HG02870 (cell line): ENCODE data around the gene COL5A1.

ENCODE experiments used
- ATAC-seq: cut with Tn5 transposase; IDR thresholded peaks from one replicate; pipeline ENCODE4 v1.9.1; 2021; ENCODE audit warnings: mild to moderate bottlenecking, moderate library complexity; ENCODE audit not compliant: unreplicated experiment

COL5A1 gene

GRCh38 chr9:134737842-134738580 lies 96.4 kb downstream of the COL5A1 start:
- ATAC-seq = no peak

- no peak for ATAC-seq
These were observed 97.5 kb downstream of the COL5A1 start for GRCh38 chr9:134738869-134739659.

DNA sequence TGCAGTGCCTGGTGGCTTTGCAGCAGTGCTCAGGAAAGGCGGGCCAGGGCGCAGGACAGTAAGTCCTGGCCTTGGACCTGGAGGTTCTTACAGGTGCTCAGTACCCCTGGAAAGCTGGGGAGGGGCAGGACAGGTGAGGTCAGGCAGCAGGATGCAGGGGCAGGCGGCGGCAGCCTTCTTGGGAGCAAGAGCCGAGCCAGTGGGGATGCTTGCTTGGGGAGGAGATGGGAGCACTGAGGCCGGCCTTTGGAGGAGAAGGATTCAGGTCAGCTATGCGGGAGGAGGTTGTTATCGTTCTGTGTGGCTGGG lies 98.0 kb downstream of the COL5A1 start:
- ATAC-seq = no peak

- ATAC-seq = no peak
These were observed 98.5 kb downstream of the COL5A1 start for GRCh38 chr9:134740071-134740470.

GRCh38 chr9:134741846-134742245 lies 100.2 kb downstream of the COL5A1 start:
- no peak for ATAC-seq

DNA sequence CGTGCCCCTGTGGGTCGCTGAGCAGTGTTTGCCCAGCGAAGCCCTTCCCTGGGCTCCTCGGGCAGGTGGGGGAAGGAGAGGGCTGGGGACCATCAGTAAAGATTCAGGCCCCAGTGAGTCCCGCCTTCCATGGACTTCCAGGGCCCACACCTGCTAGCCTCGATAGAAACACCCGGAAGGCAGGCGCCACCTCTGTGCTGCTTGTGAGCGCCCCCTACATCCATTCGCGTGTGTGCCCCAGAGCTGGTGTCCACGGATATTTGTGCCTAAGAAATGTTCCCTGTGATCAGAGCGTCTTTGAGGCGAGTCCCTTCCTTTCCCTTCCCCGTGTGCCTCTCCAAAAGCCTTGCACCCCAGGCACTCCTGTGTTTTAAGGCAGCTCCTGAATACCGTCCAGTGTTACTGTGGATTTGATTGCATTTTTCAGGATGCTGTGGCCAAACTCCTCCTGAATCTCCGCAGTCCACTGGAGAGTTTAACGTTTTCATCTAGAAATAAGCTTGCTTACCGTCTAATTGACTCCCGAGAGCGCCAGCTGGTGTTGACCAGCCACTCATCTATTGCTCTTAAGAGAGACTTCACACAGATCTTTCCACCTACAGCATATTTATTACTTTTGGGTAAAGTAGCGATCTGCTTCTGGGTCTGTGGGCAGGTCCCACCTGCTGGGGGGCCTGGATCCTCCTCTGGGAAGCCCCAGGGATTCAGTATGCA lies 101.4 kb downstream of the COL5A1 start:
- no peak for ATAC-seq

DNA sequence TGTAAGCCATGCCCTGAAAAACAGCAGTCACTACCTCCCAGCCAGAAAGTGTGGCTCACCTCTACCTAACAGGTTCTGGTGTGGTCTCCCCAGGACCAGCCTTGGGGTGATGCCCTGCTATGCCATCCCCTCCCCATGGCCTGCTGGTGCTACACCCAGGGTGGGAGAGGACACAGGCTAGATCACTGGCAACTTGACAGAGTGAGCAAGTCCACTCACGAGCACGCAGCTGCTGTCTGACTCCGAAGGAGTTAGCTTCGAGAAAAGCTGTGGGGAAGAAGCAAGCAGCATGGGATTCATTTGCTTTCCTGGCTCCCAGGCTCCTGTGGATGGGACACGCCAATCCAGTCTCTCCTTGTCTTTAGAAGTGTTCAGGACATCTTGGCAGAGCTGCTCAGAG lies 102.2 kb downstream of the COL5A1 start:
- no peak for ATAC-seq

DNA sequence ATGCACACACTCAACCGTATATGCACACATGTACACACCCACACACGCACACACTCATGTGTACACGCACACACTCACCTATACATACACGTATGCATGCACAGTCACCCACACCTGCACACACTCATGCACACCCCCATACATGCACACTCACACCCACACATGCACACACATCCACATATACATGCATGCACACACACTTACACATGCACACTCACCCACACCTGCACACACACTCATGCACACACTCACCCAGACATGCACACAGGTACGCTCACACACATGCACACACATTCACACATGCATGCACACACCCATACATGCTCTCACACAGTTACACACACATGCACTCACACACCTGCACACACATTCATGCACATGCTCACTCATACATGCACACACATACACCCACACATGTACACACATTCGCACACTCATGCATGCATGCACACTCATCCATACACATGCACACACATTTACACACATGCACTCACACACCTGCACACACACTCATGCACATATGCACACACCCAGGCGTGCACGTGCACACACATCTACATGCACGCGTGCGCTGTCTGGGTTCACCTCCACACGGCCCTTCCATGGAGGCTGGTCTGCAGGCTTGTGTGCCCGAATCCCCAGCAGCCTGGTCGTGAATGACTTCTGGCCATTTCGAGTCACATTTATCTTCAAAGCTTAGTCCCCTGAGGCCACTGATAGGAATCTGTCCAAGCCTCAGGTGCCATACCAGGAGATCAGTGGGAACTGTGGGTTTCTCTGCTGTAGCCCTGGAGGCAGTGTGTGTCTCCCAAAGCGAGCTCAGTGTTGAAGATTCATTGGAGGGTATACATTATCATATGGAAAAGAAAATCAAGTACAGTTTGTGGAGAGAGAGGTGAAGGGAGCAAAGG lies 103.0 kb downstream of the COL5A1 start:
- no peak for ATAC-seq

- no peak for ATAC-seq
These were observed 106.4 kb downstream of the COL5A1 start for GRCh38 chr9:134747951-134748489.

- no peak for ATAC-seq
These were observed 107.0 kb downstream of the COL5A1 start for GRCh38 chr9:134748591-134748990.

GRCh38 chr9:134750450-134751155 lies 109.0 kb downstream of the COL5A1 start:
- no peak for ATAC-seq

- ATAC-seq = no peak
These were observed 110.0 kb downstream of the COL5A1 start for GRCh38 chr9:134751622-134752021.

GRCh38 chr9:134752471-134753168 lies 111.0 kb downstream of the COL5A1 start:
- ATAC-seq = no peak

DNA sequence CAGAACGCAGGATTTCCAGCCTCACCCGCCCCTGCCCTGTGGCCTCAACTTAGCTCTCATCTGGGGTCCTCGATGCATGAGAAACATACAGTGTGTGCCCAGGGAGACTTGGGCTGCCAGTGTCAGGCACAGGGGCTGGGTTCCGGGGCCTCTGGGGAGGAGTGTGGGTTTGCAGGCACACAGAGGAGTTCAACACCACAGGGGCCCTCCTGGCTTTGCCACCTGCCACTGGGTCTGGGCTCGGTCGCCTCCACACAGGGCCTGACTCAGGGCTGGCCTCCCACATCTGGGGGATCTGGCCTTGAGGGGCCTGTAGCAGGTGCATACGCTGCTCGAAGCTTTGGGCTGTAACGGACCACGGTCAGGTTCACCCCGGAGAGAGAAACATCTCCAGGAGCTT lies 111.6 kb downstream of the COL5A1 start:
- ATAC-seq = no peak

GRCh38 chr9:134755221-134755907 lies 113.8 kb downstream of the COL5A1 start:
- ATAC-seq = no peak

DNA sequence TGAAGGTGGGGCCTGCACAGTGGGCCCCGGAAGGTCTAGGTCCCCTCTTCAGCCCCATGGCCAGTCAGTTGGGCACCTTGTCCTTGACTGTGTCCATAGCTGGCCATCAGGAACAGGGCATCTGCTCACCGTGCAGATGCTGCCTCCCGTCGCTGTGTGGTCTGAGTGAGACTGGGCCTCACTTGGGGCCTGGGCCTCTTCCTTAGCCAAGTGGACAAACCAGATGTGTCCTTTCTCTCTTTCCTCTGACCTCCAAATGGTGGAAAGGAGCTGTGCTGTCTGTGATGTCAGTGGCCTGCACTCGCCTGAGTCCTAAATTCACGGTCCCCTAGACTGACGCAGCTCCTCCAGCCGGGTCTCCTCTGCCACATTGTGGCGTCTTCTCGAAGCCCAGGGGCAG lies 114.5 kb downstream of the COL5A1 start:
- no peak for ATAC-seq

- no peak for ATAC-seq
These were observed 115.8 kb downstream of the COL5A1 start for GRCh38 chr9:134757216-134757975.
